ENCODE measurements around the gene ADAP1. TPM values are rescaled to one million over a fixed set of nuclear protein-coding genes. Genes with fewer than 3 reads are reported as not detected.

Gene ADAP1
- total and polyA plus RNA-seq, 2 experiments from 2014 or later, result 0.24 to 1.1 TPM

DNA sequence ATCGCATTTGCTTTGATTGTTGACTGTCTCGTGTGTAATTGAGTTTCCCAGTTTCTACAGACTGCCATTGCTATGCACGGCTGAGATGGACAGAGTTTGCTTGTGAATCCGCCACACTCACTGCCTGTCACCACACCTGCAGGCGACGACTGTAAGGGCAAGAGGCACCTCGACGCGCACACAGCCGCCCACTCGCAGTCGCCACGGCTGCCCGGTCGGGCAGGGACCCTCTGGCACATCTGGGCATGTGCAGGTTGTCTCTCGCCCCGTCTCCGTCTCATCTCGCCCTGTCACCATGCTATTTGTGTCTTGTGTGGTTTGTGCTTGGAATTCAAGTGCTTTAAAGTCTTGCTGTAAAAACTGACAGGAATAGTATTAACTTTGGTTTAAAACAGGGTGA is 104.7 kb downstream of the ADAP1 start:
- Histone ChIP-seq H3K9ac (no peak overlapping the region), H3K9me2 (ENCODE audit: insufficient read depth) (no peaks in the 10 kb centered on the region), H2AFZ (no peak overlapping the region), H3K79me2 (ENCODE audit: insufficient read depth) (peaks cover 18% of the 10 kb centered on the region; the same call in 1 of the 2 replicates), H3K4me2 (ENCODE audit: unreplicated experiment) (no peak overlapping the region), H3K36me3 (ENCODE audit: low read depth) (peaks cover 29% of the 10 kb centered on the region), H3K27ac (no peak overlapping the region), H4K20me1 (ENCODE audit: insufficient read depth) (no peaks in the 10 kb centered on the region), H3K4me1 (ENCODE audit: insufficient read depth) (no peaks in the 10 kb centered on the region), H3K9me3 (ENCODE audit: low read depth) (no peaks in the 10 kb centered on the region), H3K27me3 (replicated peaks; ENCODE audit: insufficient read depth) (no peaks in the 10 kb centered on the region), H3F3A (ENCODE audit: insufficient read depth) (no peaks in the 10 kb centered on the region), H3K4me3 (no peak overlapping the region)
- no peak for DNase-seq
- 93 to 94% methylated on average over 19 of the region's 19 CpGs for whole genome bisulfite sequencing, 2 experiments (ENCODE audit: low coverage in 1 of 2, low lambda C conversion rate in 2 of 2, missing lambda C conversion rate in 2 of 2)
- TF ChIP-seq EZH2phosphoT487 (IDR thresholded peaks at IDR 0.05; ENCODE audit: insufficient read depth, low read depth), result no peak
- no peak for TF ChIP-seq EZH2 (IDR thresholded peaks at IDR 0.05; ENCODE audit: insufficient read depth, poor library complexity, severe bottlenecking)
- in situ Hi-C loops (cut with MboI), result no loop called here

DNA sequence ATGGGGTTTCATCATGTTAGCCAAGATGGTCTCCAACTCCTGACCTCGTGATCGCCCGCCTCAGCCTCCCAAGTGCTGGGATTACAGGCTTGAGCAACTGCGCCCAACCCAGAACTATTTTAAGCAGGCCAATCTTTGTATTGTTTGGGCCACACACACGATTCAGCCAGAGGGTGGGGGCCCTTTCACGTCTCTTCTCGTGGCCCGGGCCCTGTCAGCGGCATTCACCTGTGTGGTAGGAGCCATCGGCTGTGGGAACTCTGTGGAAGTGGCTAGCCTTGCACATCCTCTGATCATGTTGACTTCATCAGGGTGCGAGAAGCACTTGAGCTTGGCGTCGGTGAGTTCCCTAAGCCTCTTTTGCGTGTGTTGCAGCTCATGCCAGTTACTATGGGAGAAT is 105.3 kb downstream of the ADAP1 start:
- no peaks in the 10 kb centered on the region for H3F3A ChIP-seq (ENCODE audit: insufficient read depth)
- TF ChIP-seq EZH2 (IDR thresholded peaks at IDR 0.05; ENCODE audit: insufficient read depth, poor library complexity, severe bottlenecking) (no peak), EZH2phosphoT487 (IDR thresholded peaks at IDR 0.05; ENCODE audit: insufficient read depth, low read depth) (no peak)
- H3K4me3 ChIP-seq, result no peak overlapping the region
- H3K27ac ChIP-seq, result no peak overlapping the region
- no peaks in the 10 kb centered on the region for H4K20me1 ChIP-seq (ENCODE audit: insufficient read depth)
- no peaks in the 10 kb centered on the region for H3K4me1 ChIP-seq (ENCODE audit: insufficient read depth)
- H3K79me2 ChIP-seq (ENCODE audit: insufficient read depth), result peaks cover 18% of the 10 kb centered on the region; the same call in 1 of the 2 replicates
- WGBS, 2 experiments (ENCODE audit: low coverage in 1 of 2, low lambda C conversion rate in 2 of 2, missing lambda C conversion rate in 2 of 2), result 93 to 94% methylated on average over 14 of the region's 14 CpGs
- H3K27me3 ChIP-seq (replicated peaks; ENCODE audit: insufficient read depth), result no peaks in the 10 kb centered on the region
- no peak overlapping the region for H3K4me2 ChIP-seq (ENCODE audit: unreplicated experiment)
- no peaks in the 10 kb centered on the region for H3K9me2 ChIP-seq (ENCODE audit: insufficient read depth)
- no peak overlapping the region for H2AFZ ChIP-seq
- H3K36me3 ChIP-seq (ENCODE audit: low read depth), result peaks cover 26% of the 10 kb centered on the region
- H3K9me3 ChIP-seq (ENCODE audit: low read depth), result no peaks in the 10 kb centered on the region
- H3K9ac ChIP-seq, result no peak overlapping the region
- in situ Hi-C loops (cut with MboI), result no loop called here
- no peak for DNase-seq

Other genes with a start within 250 kb of the ADAP1 start
- 33.6 and 35.7 TPM in 2 replicates for gene DNAAF5, start 228.0 kb downstream of the ADAP1 start, total RNA-seq (2014; rRNA removed; shearing (Covaris generic))
- gene DNAAF5, start 228.0 kb downstream of the ADAP1 start, polyA plus RNA-seq (2016; fragmentation: Nextera tagmentation; extraction: Ambion mirVana), result 5.5 and 5.7 TPM in 2 replicates
- gene PRKAR1B, start 227.4 kb downstream of the ADAP1 start, total RNA-seq (2014; rRNA removed; shearing (Covaris generic)), result 8.6 and 10.2 TPM in 2 replicates
- gene PRKAR1B, start 227.4 kb downstream of the ADAP1 start, polyA plus RNA-seq (2016; fragmentation: Nextera tagmentation; extraction: Ambion mirVana), result 12.9 and 13.0 TPM in 2 replicates
- gene SUN1, start 122.2 kb downstream of the ADAP1 start, total RNA-seq (2014; rRNA removed; shearing (Covaris generic)), result 104 and 110 TPM in 2 replicates
- 65.6 and 74.0 TPM in 2 replicates for gene SUN1, start 122.2 kb downstream of the ADAP1 start, polyA plus RNA-seq (2016; fragmentation: Nextera tagmentation; extraction: Ambion mirVana)
- 16.7 and 26.8 TPM in 2 replicates for gene GET4, start 78.1 kb downstream of the ADAP1 start, total RNA-seq (2014; rRNA removed; shearing (Covaris generic))
- 25.3 and 26.3 TPM in 2 replicates for gene GET4, start 78.1 kb downstream of the ADAP1 start, polyA plus RNA-seq (2016; fragmentation: Nextera tagmentation; extraction: Ambion mirVana)
- 5.5 and 5.6 TPM in 2 replicates for gene COX19, start 20.9 kb upstream of the ADAP1 start, total RNA-seq (2014; rRNA removed; shearing (Covaris generic))
- gene COX19, start 20.9 kb upstream of the ADAP1 start, polyA plus RNA-seq (2016; fragmentation: Nextera tagmentation; extraction: Ambion mirVana), result 9.5 and 9.9 TPM in 2 replicates
- gene CYP2W1, start 28.5 kb upstream of the ADAP1 start, total RNA-seq (2014; rRNA removed; shearing (Covaris generic)), result not detected in 2 replicates
- not detected in 2 replicates for gene CYP2W1, start 28.5 kb upstream of the ADAP1 start, polyA plus RNA-seq (2016; fragmentation: Nextera tagmentation; extraction: Ambion mirVana)
- 9.7 and 10.2 TPM in 2 replicates for gene GPR146, start 89.9 kb upstream of the ADAP1 start, total RNA-seq (2014; rRNA removed; shearing (Covaris generic))
- gene GPR146, start 89.9 kb upstream of the ADAP1 start, polyA plus RNA-seq (2016; fragmentation: Nextera tagmentation; extraction: Ambion mirVana), result 4.3 and 5.1 TPM in 2 replicates
- 3.4 and 6.7 TPM in 2 replicates for gene GPER1, start 133.4 kb upstream of the ADAP1 start, total RNA-seq (2014; rRNA removed; shearing (Covaris generic))
- gene GPER1, start 133.4 kb upstream of the ADAP1 start, polyA plus RNA-seq (2016; fragmentation: Nextera tagmentation; extraction: Ambion mirVana), result 5.6 and 6.7 TPM in 2 replicates
- 24.7 and 32.2 TPM in 2 replicates for gene ZFAND2A, start 205.5 kb upstream of the ADAP1 start, total RNA-seq (2014; rRNA removed; shearing (Covaris generic))
- 49.9 and 52.4 TPM in 2 replicates for gene ZFAND2A, start 205.5 kb upstream of the ADAP1 start, polyA plus RNA-seq (2016; fragmentation: Nextera tagmentation; extraction: Ambion mirVana)